SK-N-SH treated with all-trans-retinoic acid at 6 μM for 48 hours (cell line): ENCODE results near the gene C4orf51.

Experiments
- ATAC-seq: fragments of 200-7000 bp; cut with Tn5 transposase; 3 replicates; pipeline ENCODE4 v1.9.1; 2020; ENCODE audit warnings: mild to moderate bottlenecking, moderate library complexity
- GLIS3 ChIP-seq: fragments of 250-450 bp; sonication (Bioruptor Pico); IDR thresholded peaks from 2 replicates; pipeline ENCODE4 v1.5.0; 2020; ENCODE audit warnings: mild to moderate bottlenecking, moderate library complexity
- ISL1 ChIP-seq: fragments of 250-450 bp; sonication (Bioruptor Pico); IDR thresholded peaks from 2 replicates; pipeline ENCODE4 v2.1.2; 2022; ENCODE audit warnings: mild to moderate bottlenecking, moderate library complexity
- OSR1 ChIP-seq: fragments of 250-450 bp; sonication (Bioruptor Pico); IDR thresholded peaks from 2 replicates; pipeline ENCODE4 v1.8.0; 2022; ENCODE audit warnings: moderate library complexity, mild to moderate bottlenecking, inconsistent platforms
- PPARA ChIP-seq: fragments of 250-450 bp; sonication (Bioruptor Pico); IDR thresholded peaks from 2 replicates; pipeline ENCODE4 v1.5.0; 2020; ENCODE audit warnings: mild to moderate bottlenecking, borderline replicate concordance
- TCF4 ChIP-seq: fragments of 250-450 bp; sonication (Bioruptor Pico); IDR thresholded peaks from 2 replicates; pipeline ENCODE4 v1.8.0; 2021; ENCODE audit warnings: mild to moderate bottlenecking, moderate library complexity, borderline replicate concordance
- ZFP3 ChIP-seq: fragments of 250-450 bp; sonication (Bioruptor Pico); IDR thresholded peaks from 2 replicates; pipeline ENCODE4 v1.5.0; 2020; ENCODE audit warnings: mild to moderate bottlenecking, moderate library complexity
- ZFP30 ChIP-seq: fragments of 450-650 bp; formaldehyde crosslinking; IDR thresholded peaks from 2 replicates; pipeline ENCODE4 v1.5.0; 2022; ENCODE audit warnings: mild to moderate bottlenecking, moderate library complexity
- ZNF565 ChIP-seq: fragments of 450-650 bp; formaldehyde crosslinking; conservative IDR thresholded peaks from 2 replicates; pipeline ENCODE4 v1.5.0; 2020; ENCODE audit warnings: low read depth, mild to moderate bottlenecking, moderate library complexity
- ZNF70 ChIP-seq: fragments of 450-650 bp; formaldehyde crosslinking; IDR thresholded peaks from 2 replicates; pipeline ENCODE4 v1.5.0; 2020; ENCODE audit warnings: mild to moderate bottlenecking, moderate library complexity
- ZNF8 ChIP-seq: fragments of 450-650 bp; formaldehyde crosslinking; IDR thresholded peaks from 2 replicates; pipeline ENCODE4 v1.5.0; 2020; ENCODE audit warnings: mild to moderate bottlenecking, moderate library complexity
- TF ChIP-seq, protein P1 (sequence below): fragments of 250-450 bp; sonication (Bioruptor Pico); IDR thresholded peaks from 2 replicates; pipeline ENCODE4 v1.5.1; 2021; ENCODE audit warnings: mild to moderate bottlenecking, moderate library complexity
- TF ChIP-seq, protein P2 (sequence below): fragments of 250-450 bp; sonication (Bioruptor Pico); IDR thresholded peaks from 2 replicates; pipeline ENCODE4 v1.5.1; 2020; ENCODE audit warnings: low read depth, mild to moderate bottlenecking, moderate library complexity
- TF ChIP-seq, protein P3 (sequence below): fragments of 250-450 bp; sonication (Bioruptor Pico); IDR thresholded peaks from 2 replicates; pipeline ENCODE4 v1.8.0; 2021; ENCODE audit warnings: low read depth, mild to moderate bottlenecking, moderate library complexity, borderline replicate concordance
- TF ChIP-seq, protein P4 (sequence below): fragments of 250-450 bp; sonication (Bioruptor Pico); IDR thresholded peaks from 2 replicates; pipeline ENCODE4 v1.5.0; 2020; ENCODE audit warnings: mild to moderate bottlenecking, moderate library complexity

The C4orf51 gene

DNA sequence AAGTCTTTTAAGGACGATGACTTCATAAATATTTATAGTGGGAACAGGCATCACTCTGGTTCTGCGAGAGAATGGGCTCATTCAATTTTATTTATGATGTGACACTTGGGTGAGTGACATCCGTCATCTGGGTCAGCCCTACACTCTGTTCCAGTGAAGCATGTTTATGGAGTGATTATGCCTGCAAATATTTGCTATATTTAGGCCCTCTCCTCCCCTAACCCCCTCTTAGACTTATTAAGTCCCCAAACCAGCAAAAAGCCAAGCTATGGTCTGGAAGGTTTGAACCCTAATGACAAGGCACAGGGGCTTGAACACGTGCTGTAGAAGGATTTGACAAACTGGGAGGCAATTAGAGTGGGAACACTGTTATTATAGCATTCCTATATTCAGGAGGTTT is 55.9 kb downstream of the C4orf51 start (continued):
- TF ChIP-seq, protein P1, sequence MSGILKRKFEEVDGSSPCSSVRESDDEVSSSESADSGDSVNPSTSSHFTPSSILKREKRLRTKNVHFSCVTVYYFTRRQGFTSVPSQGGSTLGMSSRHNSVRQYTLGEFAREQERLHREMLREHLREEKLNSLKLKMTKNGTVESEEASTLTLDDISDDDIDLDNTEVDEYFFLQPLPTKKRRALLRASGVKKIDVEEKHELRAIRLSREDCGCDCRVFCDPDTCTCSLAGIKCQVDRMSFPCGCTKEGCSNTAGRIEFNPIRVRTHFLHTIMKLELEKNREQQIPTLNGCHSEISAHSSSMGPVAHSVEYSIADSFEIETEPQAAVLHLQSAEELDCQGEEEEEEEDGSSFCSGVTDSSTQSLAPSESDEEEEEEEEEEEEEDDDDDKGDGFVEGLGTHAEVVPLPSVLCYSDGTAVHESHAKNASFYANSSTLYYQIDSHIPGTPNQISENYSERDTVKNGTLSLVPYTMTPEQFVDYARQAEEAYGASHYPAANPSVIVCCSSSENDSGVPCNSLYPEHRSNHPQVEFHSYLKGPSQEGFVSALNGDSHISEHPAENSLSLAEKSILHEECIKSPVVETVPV (CRISPR knock-in tag) = no peak

DNA sequence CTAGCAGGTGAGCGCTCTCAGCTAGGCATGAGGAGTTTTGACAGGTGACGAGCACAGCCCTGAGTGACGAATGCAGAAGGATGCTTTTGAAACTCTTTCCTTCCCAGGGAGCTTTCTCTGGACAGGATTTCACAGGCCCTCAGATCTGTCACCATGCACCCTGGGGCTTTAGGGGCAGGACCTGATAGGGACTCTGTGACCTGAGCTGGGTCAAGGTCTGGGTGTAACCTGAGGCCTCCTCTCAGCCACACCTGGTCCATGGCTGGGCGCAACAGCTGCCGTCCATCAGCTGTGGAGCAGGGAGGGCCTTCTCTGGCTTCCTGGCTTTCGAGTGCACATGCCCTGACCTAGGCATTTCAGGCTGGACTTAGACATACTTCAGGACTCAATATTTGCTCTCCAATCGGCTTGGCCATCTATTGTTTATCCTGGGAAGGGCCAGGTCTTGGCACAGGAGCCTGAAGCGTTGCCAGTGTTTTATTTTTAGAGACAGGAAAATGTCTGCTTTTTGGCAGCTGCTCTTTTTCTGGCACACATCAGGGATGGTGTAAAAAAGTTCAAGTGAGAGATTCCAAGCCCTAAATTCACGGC is 56.4 kb downstream of the C4orf51 start:
- 0 out of 2 replicates have a peak, but pooled peaks have one; percentile 13 for TF ChIP-seq ISL1 (CRISPR knock-in tag)
- TF ChIP-seq, protein P2, sequence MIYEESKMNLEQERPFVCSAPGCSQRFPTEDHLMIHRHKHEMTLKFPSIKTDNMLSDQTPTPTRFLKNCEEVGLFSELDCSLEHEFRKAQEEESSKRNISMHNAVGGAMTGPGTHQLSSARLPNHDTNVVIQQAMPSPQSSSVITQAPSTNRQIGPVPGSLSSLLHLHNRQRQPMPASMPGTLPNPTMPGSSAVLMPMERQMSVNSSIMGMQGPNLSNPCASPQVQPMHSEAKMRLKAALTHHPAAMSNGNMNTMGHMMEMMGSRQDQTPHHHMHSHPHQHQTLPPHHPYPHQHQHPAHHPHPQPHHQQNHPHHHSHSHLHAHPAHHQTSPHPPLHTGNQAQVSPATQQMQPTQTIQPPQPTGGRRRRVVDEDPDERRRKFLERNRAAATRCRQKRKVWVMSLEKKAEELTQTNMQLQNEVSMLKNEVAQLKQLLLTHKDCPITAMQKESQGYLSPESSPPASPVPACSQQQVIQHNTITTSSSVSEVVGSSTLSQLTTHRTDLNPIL (CRISPR knock-in tag) = no peak

DNA sequence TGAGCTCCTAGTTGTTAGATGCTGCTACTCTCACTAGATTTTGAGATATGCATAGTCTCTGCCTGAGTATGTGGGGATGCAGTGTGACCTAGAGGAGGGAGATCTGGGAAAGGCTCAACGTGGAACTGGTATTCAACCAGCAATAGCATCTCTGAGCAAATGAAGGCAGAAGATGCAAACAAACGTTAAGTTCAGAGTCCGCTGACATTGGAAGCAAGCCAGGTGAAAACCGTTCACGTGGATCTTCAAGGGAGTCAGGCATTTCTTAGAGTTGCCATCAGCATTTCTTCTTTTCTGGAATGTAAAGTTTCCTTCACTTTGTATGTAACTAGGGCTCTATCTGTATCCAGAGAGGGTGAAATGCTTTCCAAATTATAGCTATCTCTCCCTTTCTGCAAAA is 59.9 kb downstream of the C4orf51 start:
- no peak for TF ChIP-seq ZNF565 (CRISPR knock-in tag)
- TF ChIP-seq, protein P2 (CRISPR knock-in tag) = no peak
- no peak for TF ChIP-seq GLIS3 (CRISPR knock-in tag)
- TF ChIP-seq ZFP3 (CRISPR knock-in tag) = no peak
- TF ChIP-seq, protein P1 (CRISPR knock-in tag) = no peak
- TF ChIP-seq ZNF8 (CRISPR knock-in tag) = no peak
- TF ChIP-seq OSR1 (CRISPR knock-in tag) = no peak
- TF ChIP-seq ZFP30 = no peak
- TF ChIP-seq, protein P3, sequence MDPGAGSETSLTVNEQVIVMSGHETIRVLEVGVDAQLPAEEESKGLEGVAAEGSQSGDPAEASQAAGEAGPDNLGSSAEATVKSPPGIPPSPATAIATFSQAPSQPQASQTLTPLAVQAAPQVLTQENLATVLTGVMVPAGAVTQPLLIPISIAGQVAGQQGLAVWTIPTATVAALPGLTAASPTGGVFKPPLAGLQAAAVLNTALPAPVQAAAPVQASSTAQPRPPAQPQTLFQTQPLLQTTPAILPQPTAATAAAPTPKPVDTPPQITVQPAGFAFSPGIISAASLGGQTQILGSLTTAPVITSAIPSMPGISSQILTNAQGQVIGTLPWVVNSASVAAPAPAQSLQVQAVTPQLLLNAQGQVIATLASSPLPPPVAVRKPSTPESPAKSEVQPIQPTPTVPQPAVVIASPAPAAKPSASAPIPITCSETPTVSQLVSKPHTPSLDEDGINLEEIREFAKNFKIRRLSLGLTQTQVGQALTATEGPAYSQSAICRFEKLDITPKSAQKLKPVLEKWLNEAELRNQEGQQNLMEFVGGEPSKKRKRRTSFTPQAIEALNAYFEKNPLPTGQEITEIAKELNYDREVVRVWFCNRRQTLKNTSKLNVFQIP (CRISPR knock-in tag) = no peak
- no peak for TF ChIP-seq PPARA (CRISPR knock-in tag)
- TF ChIP-seq ZNF70 (CRISPR knock-in tag) = no peak
- TF ChIP-seq TCF4 (CRISPR knock-in tag) = no peak
- TF ChIP-seq, protein P4, sequence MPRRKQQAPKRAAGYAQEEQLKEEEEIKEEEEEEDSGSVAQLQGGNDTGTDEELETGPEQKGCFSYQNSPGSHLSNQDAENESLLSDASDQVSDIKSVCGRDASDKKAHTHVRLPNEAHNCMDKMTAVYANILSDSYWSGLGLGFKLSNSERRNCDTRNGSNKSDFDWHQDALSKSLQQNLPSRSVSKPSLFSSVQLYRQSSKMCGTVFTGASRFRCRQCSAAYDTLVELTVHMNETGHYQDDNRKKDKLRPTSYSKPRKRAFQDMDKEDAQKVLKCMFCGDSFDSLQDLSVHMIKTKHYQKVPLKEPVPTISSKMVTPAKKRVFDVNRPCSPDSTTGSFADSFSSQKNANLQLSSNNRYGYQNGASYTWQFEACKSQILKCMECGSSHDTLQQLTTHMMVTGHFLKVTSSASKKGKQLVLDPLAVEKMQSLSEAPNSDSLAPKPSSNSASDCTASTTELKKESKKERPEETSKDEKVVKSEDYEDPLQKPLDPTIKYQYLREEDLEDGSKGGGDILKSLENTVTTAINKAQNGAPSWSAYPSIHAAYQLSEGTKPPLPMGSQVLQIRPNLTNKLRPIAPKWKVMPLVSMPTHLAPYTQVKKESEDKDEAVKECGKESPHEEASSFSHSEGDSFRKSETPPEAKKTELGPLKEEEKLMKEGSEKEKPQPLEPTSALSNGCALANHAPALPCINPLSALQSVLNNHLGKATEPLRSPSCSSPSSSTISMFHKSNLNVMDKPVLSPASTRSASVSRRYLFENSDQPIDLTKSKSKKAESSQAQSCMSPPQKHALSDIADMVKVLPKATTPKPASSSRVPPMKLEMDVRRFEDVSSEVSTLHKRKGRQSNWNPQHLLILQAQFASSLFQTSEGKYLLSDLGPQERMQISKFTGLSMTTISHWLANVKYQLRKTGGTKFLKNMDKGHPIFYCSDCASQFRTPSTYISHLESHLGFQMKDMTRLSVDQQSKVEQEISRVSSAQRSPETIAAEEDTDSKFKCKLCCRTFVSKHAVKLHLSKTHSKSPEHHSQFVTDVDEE (CRISPR knock-in tag) = no peak
- ATAC-seq = no peak

More for the DNA sequence above, 56.4 kb downstream of the C4orf51 start:
- 0 out of 3 replicates have a peak, but pooled peaks have one; percentile 1 for ATAC-seq

DNA sequence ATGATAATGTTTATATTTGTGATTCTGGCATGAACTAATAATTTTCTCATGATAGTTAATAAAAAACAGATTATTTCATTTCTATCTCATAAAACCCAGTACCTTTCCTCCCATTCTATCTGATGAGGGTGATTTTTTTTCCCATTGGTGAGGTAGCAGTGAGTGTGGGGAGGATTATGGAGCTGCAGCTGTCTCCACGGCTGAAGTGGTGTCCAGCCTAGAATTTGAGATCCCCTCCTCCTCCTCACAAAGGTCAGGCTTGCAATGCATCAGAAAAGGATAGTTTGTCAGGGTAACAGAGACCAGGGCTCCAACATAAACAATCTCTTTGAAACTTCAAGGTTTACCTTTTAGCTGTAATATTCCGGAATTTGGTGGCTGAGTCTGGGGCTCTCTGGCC is 60.9 kb downstream of the C4orf51 start:
- no peak for ATAC-seq
- TF ChIP-seq ISL1 (CRISPR knock-in tag) = no peak
- TF ChIP-seq, protein P2 (CRISPR knock-in tag) = no peak
